GM19239 (cell line): ENCODE measurements around the gene RPL38.

Source experiments
- DNase-seq: peaks from one replicate; pipeline ENCODE4 v3.0.0; 2011; ENCODE audit warnings: low spot score; ENCODE audit not compliant: insufficient read length
- FAIRE-seq: peaks from 2 replicates; lab custom pipeline; 2011; peaks lifted over from hg19 to GRCh38; lab: Jason Lieb, UNC

The RPL38 gene

GRCh38 chr17:74203439-74204240, at the start of gene RPL38:
Gene RPL38, plus strand, starts transcription at chr17:74203678. Its CDS starts 278 bp downstream, at chr17:74203956.
- FAIRE-seq = peak; percentile 99
- peak; percentile 91 for DNase-seq

DNA sequence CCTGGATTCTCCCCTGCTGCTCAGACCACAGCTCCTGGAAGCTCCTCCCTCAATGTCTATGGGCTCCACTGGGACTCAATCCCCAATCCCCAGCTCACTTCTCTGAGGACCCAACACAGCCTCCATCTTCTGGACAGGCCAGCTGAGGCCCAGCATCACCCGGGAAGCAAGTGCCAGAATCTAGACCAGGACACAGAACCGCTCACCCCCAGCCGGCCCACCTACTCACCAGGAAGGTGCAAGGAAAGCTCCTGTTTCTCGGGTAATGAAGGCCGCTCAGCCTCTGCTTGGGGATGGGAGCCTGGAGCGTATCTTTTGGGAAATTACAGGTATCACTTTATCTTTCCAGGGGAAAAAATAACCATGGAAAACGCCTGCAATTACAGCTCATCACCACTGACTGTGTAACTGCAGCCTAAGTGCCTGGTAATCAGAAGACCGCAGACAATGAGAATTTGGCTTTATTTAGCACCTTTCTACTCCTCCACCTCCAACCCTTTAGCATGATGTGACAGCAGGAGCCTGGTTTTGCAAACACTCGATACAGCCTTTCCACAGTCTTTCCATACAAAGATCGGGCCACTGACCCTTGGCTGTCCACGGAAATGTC, 49.6 kb upstream of the RPL38 start:
- DNase-seq (no peak), FAIRE-seq (no peak)

DNA sequence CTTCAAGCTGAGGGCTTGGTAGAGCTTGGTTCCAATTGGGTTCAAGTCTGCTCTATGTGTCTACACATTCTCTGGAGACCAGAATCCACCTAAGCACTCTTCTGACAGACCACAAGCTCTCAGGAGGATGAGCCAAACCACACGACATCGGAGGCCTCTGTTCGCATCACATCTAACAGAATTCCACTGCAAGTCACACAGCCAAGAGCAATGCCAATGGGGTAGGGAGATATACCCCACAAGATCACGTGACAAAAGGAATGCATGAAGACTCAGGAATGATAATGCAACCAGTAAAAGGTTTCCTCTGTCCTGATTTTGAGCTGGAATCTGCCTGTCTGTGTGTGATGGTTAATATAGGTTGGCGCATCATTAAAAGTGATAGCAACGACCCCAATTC, 46.6 kb upstream of the RPL38 start:
- no peak for FAIRE-seq
- no peak for DNase-seq

DNA sequence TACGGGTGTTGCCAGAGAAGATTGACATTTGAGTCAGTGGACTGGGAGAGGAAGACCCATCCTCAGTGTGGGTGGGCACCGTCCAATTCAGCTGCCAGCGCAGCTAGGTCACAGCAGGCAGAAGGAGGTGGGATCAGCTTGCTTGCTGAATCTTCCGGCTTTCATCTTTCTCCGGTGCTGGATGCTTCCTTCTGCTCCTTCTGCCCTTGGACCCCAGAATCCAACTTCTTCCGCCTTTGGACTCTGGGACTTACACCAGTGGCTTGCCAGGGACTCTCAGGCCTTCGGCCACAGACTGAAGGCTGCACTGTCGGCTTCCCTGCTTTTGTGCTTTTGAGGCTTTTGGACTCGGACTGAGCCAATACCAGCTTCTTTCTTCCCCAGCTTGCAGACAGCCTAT, 46.1 kb upstream of the RPL38 start:
- no peak for FAIRE-seq
- no peak for DNase-seq

DNA sequence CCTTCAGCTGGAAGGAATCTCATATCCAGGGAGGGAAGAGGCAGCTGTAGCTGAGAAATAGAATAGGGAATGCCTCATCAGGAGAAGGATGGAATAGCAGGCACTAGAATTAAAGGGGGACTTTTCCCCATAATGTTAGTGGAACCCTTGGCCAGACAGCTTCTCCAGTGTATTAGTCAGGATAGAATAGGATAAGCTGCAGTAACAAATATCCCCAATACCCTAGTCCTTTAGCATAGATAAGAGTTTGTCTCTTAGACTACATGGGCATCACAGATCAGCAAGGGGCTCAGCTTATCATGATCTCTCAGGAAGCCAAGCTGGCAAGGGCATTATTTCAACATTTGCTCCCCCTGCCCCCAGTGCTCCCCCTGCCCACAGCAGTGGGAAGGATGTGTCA, 44.7 kb upstream of the RPL38 start:
- DNase-seq = no peak

GRCh38 chr17:74159226-74159840, 44.1 kb upstream of the RPL38 start:
- FAIRE-seq (no peak), DNase-seq (no peak)

More for the DNA sequence above, 44.7 kb upstream of the RPL38 start:
- no peak for FAIRE-seq

DNA sequence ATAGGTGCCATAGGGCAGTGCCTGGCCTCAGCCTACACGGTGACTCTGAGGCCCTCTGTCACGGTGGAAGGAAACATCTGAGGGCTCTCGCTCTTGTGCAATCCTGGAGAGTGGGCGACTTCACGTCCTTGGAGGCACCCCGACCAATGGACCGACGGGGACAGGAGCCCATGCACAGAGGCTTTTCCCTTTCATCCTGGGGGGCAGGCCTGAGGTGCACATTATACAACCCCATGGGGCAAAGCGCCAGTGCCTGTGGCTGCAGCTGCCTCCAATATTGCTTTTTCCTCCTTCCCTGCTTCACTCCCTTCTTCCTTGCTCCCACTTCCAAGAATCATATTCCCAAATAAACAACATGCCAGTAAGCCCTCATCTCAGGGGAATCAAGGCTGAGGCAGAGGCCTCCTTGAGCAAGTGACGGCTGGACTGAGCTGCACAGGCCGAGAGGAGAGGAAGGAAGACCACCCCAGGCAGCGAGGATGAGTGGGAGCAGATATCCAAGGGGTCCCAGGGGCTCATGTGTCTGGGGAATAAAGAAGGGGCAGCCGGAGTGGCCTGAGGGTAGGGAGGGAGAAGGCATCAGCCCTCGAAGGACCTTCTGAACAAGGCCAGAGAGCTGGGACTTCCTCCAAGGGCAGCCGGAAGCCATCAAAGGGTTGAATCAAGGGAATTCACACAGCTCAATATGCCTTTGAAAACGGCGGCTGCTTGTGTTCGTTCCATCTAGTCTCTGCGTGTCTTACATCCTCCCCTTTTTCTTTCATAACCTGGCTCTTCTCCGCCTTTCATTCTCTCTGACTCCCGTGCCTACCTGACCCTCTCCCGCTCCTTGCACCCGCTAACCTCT, 42.6 kb upstream of the RPL38 start:
- FAIRE-seq = no peak
- DNase-seq = no peak

DNA sequence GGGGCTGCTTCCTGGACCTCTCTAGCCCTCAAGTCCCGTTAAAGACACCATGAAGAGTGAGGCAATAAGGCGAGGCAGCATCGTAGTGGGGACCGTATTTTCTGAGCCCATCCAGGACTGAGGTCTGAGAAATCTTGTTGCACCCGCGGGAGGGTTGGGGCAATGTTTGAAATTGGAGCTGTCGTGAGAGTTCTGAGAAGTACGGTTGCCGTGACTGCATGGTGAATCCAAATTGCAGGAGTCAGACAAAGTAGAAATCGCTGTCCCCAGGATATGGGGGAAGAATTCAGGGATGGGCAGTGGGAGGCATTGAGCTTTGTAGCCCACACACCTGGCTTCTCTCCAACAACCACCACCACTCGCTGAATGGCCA, 42.0 kb upstream of the RPL38 start:
- no peak for FAIRE-seq
- DNase-seq = no peak

DNA sequence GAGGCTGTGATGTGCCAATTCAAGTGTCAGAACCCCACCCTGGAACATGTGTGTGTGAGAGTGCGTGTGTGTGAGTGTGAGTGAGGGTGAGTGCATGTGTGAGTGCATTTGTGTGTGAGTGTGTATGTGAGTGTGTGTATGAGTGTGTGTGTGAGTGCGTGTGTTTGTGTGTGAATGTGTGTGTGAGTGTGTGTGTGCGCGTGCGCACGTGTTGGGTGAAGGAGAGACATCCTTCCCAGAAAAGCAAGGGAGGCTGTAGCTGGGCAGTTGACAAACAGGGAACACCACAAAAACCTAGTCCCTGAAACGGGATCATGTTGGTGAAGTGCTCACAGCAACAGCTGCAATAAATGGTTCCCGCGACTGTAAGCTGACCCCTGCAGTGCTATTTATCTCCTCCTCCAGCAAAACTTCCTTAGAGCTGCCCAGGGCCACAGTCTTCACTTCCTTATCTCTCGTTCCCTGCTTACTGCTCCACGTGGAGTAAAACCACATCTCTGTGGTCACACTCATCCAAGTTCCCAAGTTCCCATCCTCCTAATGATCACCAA, 40.1 kb upstream of the RPL38 start:
- DNase-seq (no peak), FAIRE-seq (no peak)

- DNase-seq (no peak), FAIRE-seq (no peak)
Observed at GRCh38 chr17:74163836-74164235, 39.6 kb upstream of the RPL38 start.

GRCh38 chr17:74164446-74165045, 38.9 kb upstream of the RPL38 start:
- no peak for FAIRE-seq
- no peak for DNase-seq

DNA sequence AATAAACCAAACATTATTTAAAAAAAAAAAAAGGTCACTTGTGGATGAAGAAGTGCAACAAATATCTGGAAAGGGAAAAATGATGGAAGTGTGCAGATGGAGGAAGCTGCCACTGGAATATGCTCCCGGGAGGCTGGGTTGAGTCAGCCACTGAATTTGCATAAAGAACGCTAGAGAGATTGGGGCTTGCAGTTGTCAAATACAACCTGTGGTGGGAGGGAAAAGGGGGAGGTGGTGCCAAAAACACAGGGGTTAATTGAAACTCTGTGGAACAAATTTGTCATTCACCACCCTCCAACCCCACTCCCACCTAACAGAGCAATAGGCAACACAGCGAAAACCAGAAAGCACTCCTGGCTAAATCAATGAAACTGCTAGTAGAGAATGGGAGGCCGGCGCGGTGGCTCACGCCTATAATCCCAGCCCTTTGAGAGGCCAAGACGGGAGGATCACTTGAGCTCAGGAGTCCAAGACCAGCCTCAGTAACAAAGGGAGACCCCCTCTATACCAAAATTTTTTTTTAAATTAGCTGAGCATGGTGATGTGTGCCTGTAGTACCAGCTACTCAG, 37.6 kb upstream of the RPL38 start:
- FAIRE-seq (no peak), DNase-seq (no peak)

DNA sequence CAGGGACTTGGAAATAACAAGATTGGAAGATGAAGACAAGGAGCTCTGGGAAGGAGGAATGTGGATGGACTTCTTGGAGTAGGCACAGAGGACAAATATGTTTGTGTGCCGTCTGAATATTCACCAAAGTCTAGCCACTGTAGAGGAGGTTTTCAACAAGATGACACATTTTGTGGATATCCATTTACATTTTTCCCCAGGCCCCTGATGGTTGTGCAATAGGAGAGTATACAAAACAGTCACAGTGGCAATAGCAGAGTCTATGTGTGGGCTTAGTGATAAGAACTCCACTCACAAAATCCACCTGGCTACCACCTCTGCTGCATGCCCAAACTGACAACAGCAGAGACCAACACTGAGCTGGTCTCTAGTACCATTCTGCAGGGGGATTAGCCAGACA, 32.6 kb upstream of the RPL38 start:
- FAIRE-seq (no peak), DNase-seq (no peak)

- no peak for FAIRE-seq
- no peak for DNase-seq
Observed at GRCh38 chr17:74172700-74173099, 30.8 kb upstream of the RPL38 start.

DNA sequence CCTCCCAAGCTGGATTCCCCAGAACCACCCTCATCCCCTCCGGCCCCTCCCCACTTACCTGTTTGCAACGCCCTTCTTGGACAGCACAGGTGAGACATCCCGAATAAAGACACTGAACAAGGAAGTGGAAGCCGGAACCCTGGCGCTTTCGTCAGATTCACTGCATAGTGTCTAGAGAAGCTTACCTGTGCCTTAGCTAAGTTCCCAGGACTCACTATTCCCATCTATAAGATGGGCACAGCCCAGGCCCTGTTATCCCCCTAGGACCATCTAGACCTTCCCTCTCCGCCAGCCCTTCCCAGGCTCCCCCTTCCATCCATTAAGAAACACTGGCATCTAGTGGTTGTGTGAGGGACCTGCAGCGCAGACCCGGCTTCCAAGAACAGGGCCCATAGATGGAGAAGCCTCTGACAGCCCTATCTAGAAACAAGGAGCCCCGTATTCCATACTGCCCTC, 26.9 kb upstream of the RPL38 start:
- DNase-seq (peak; percentile 54), FAIRE-seq (peak; percentile 23)

DNA sequence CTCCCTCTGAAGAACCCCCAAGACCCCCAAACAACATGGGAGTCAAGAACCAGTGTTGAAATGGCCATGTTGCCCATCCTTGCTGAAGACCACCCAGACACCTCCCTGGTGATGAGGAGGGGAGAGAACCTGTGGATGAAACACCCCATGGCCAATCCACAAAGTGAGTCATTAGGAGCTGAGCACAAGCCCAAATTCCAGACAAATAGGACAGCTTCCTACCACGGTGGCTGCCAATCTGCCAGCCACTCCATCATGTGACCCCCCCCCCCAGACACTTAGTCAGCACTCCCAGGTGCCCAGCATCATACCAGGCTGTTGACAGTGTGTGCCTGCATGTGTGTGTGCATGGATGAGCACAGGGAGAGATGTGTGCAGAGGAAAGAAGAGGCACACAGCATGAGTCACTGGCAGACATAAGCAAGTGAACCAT, 26.4 kb upstream of the RPL38 start:
- no peak for FAIRE-seq
- no peak for DNase-seq

GRCh38 chr17:74179576-74179975, 23.9 kb upstream of the RPL38 start:
- DNase-seq (no peak), FAIRE-seq (no peak)

DNA sequence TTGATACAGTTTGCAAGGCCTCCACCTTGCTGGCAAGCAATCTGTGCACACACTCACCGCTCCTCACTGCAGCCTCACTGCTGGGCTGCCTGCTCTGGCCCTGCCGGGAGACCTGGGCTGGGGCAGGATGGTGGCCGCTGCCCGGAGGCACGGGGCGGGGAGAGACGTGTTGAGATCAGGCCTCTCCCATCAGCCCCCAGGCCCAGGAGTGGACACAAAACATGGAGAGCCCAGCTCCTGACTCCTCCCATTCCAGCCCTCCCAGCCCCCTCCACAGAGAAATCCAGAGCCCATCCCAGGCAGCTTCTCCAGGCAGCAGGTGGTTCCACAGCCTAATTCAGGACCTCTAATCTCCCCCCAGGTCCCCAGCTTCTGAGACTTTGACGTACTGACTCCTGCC, 23.1 kb upstream of the RPL38 start:
- no peak for FAIRE-seq

GRCh38 chr17:74181341-74181740, 22.1 kb upstream of the RPL38 start:
- FAIRE-seq = no peak
- no peak for DNase-seq

More for the DNA sequence above, 23.1 kb upstream of the RPL38 start:
- no peak for DNase-seq
